ENCODE data around the gene PLXNC1.

PLXNC1 gene

GRCh38 chr12:94207849-94208621, 59.7 kb downstream of the PLXNC1 start:
- DNase-seq = no peak

- DNase-seq = no peak
These were observed 60.2 kb downstream of the PLXNC1 start for GRCh38 chr12:94208622-94208966.

GRCh38 chr12:94209240-94209639, 60.9 kb downstream of the PLXNC1 start:
- DNase-seq = no peak

- no peak for DNase-seq
These were observed 62.6 kb downstream of the PLXNC1 start for GRCh38 chr12:94211021-94211420.

GRCh38 chr12:94218233-94218632, 69.9 kb downstream of the PLXNC1 start:
- no peak for DNase-seq

GRCh38 chr12:94219622-94220302, 71.4 kb downstream of the PLXNC1 start:
- no peak for DNase-seq

- DNase-seq = no peak
These were observed 72.4 kb downstream of the PLXNC1 start for GRCh38 chr12:94220804-94221203.

- DNase-seq = no peak
These were observed 74.1 kb downstream of the PLXNC1 start for GRCh38 chr12:94222351-94223084.

GRCh38 chr12:94223842-94224241, 75.5 kb downstream of the PLXNC1 start:
- no peak for DNase-seq

- no peak for DNase-seq
These were observed 77.1 kb downstream of the PLXNC1 start for GRCh38 chr12:94225506-94225905.

- no peak for DNase-seq
These were observed 77.7 kb downstream of the PLXNC1 start for GRCh38 chr12:94225947-94226630.

- no peak for DNase-seq
These were observed 78.7 kb downstream of the PLXNC1 start for GRCh38 chr12:94227066-94227465.

- DNase-seq = no peak
These were observed 80.1 kb downstream of the PLXNC1 start for GRCh38 chr12:94228488-94228907.

GRCh38 chr12:94229902-94230301, 81.5 kb downstream of the PLXNC1 start:
- DNase-seq = no peak

GRCh38 chr12:94230357-94230905, 82.1 kb downstream of the PLXNC1 start:
- DNase-seq = no peak

- no peak for DNase-seq
These were observed 83.3 kb downstream of the PLXNC1 start for GRCh38 chr12:94231709-94232108.

- no peak for DNase-seq
These were observed 87.5 kb downstream of the PLXNC1 start for GRCh38 chr12:94235848-94236247.

- DNase-seq = no peak
These were observed 91.1 kb downstream of the PLXNC1 start for GRCh38 chr12:94239332-94239993.

- DNase-seq = peak; percentile 81 to 87
These were observed 91.8 kb downstream of the PLXNC1 start for GRCh38 chr12:94240171-94240570.

GRCh38 chr12:94242901-94243300, 94.5 kb downstream of the PLXNC1 start:
- DNase-seq = no peak

- peak; percentile 93 for DNase-seq
These were observed 96.1 kb downstream of the PLXNC1 start for GRCh38 chr12:94244165-94245133.
